ENCODE data around the gene IL1R2. TPM values are rescaled to one million over a fixed set of nuclear protein-coding genes. Genes with fewer than 3 reads are reported as not detected.

Gene IL1R2
- total and polyA plus RNA-seq, 2 of the 13 experiments (the other 11 are each of a cell fraction or from before 2014, with no cell fraction given), result 3.6 to 7.3 TPM

GRCh38 chr2:102029405-102029804 is 37.6 kb downstream of the IL1R2 start:
- WGBS (ENCODE audit: low lambda C conversion rate), result 27% methylated on average over 2 of the region's 2 CpGs
- no peak overlapping the region for H3K9ac ChIP-seq (ENCODE audit: insufficient read depth, low read depth, low read length)
- in situ Hi-C loops (cut with HindIII; ENCODE audit: extremely low pct_ligation_motif_present, low pct_unique_long_range_greater_than_20kb) (loop anchor here (10.0 kb wide), 1 partner anchor 75 kb away; no protein-coding TSS in a partner anchor), intact Hi-C loops (cut with micrococcal nuclease; ENCODE audit: unreplicated experiment) (loop anchor here (5.0 kb wide), 1 partner anchor 328 kb away; the partner anchor contains the start of gene IL18R1)
- no peak overlapping the region for H3K4me3 ChIP-seq (replicated peaks in 1 of 3; ENCODE audit: insufficient read depth in 1 of 3, low read depth in 2 of 3, low read length in 3 of 3)
- POLR2A ChIA-PET, result interaction anchor here (1.2 to 2.5 kb wide), 2 partner anchors 35 to 127 kb away, joined by 4 to 17 read pairs; no protein-coding TSS in a partner anchor
- H3K4me1 ChIP-seq (ENCODE audit: insufficient read depth, low read length), result peaks cover 99% of the 10 kb centered on the region
- no peaks in the 10 kb centered on the region for H3K79me2 ChIP-seq (ENCODE audit: insufficient read depth, low read length)
- BruUV-seq (replicated peaks), result no TSS peak
- H3K27me3 ChIP-seq (ENCODE audit: control insufficient read depth in 1 of 2, insufficient read depth in 2 of 2, low read length in 2 of 2), result no peaks in the 10 kb centered on the region
- no peaks in the 10 kb centered on the region for H4K20me1 ChIP-seq (ENCODE audit: insufficient read depth, low read length)
- no peaks in the 10 kb centered on the region for H3K9me3 ChIP-seq (ENCODE audit: low read length)
- CTCF ChIA-PET (ENCODE audit: low intra/inter-chr PET ratio, low total read pairs), result no interaction called here
- no peak for TF ChIP-seq SMC3 (IDR thresholded peaks at IDR 0.05; ENCODE audit: low read length)
- TF ChIP-seq ZNF276 (CRISPR knock-in tag; IDR thresholded peaks at IDR 0.05; ENCODE audit: low read depth), result no peak
- no peak for TF ChIP-seq NR2F1 (CRISPR knock-in tag; IDR thresholded peaks at IDR 0.05)
- TF ChIP-seq MTF1 (CRISPR knock-in tag; IDR thresholded peaks at IDR 0.05), result no peak
- no peak for TF ChIP-seq KLF6 (CRISPR knock-in tag; IDR thresholded peaks at IDR 0.05)
- TF ChIP-seq PCBP1 (IDR thresholded peaks at IDR 0.05; ENCODE audit: borderline replicate concordance, low read depth, low read length), result no peak
- TF ChIP-seq ZNF550 (CRISPR knock-in tag; IDR thresholded peaks at IDR 0.05; ENCODE audit: borderline replicate concordance), result no peak
- TF ChIP-seq NFKB2 (CRISPR knock-in tag; IDR thresholded peaks at IDR 0.05; ENCODE audit: borderline replicate concordance), result no peak
- ATAC-seq (no peak), FAIRE-seq (no peak), DNase-seq (ENCODE audit: low spot score) (no peak)
- no peak overlapping the region for H3K27ac ChIP-seq (ENCODE audit: extremely low read length, insufficient read depth, low read length)
- H2AFZ ChIP-seq (ENCODE audit: low read length), result no peak overlapping the region
- H3K36me3 ChIP-seq (replicated peaks in 1 of 2; ENCODE audit: control insufficient read depth in 1 of 2, insufficient read depth in 2 of 2, low read length in 2 of 2), result no peaks in the 10 kb centered on the region
- no peak overlapping the region for H3K4me2 ChIP-seq (ENCODE audit: low read depth, low read length)
